ENCODE results near the gene CCDC7.
"Not testable (repeated sequence)": the region's sequence is repeated elsewhere in the genome, so short reads cannot be mapped to it uniquely, and the experiment has no call there.

Gene CCDC7

DNA sequence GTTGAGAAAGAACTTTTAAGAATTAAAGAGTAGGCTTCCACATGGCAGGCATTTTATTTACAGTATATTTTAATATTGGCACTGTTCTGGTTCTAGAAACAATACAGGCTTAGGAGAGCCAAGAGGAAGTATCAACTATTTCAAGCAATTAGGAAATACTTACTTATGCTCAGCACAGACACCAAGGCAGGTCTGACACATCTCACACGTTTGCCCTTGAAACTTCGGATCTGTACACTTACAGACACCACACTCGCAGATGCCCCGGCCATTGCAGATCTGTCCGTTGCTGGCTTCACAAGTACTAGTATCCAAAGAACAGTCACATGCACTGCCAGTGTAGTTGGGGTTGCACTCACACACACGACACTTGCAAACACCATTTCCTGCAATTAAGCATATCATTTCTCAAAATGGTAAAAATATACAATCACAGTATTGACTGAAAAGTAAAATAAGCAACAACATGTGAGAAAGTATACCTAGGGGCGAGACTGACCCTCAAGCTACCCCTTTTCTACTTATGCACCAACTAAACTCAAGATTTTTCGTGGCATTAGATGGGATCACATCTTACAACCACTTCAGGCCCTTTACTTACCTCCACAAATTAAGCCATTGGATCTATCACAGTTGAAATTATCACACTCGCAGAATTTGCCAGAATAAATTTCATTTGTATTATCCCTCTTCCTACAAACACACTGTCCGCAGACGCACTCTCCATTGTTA, 465.5 kb downstream of the CCDC7 start:
- H3K27ac ChIP-seq = no peak overlapping the region
- TF ChIP-seq CTCF (conservative IDR thresholded peaks at IDR 0.05) = no peak

GRCh38 chr10:32917817-32918216, 471.9 kb downstream of the CCDC7 start:
- H3K27ac ChIP-seq = not testable (repeated sequence)

DNA sequence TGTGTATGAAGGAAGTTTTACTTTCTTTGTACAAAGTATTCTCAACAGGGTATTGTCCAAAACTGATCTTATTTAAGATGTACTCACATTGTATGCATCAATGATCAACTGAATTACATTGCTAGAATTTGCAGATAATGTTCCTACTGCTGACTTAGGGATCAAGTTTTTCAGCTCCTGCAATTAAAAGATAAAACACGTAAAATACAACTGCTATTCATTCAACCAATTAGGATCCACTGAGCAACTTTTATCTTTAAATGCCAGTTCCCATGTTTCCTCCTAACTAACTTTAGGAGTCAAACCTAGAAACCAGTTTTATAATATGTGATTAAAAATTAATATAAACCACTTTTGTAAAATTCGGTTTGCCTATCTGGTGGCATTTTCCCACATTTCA, 476.2 kb downstream of the CCDC7 start:
- no peak overlapping the region for H3K27ac ChIP-seq
- TF ChIP-seq CTCF (conservative IDR thresholded peaks at IDR 0.05) = no peak

GRCh38 chr10:32923134-32923533, 477.2 kb downstream of the CCDC7 start:
- TF ChIP-seq CTCF (conservative IDR thresholded peaks at IDR 0.05) = no peak
- H3K27ac ChIP-seq = no peak overlapping the region

DNA sequence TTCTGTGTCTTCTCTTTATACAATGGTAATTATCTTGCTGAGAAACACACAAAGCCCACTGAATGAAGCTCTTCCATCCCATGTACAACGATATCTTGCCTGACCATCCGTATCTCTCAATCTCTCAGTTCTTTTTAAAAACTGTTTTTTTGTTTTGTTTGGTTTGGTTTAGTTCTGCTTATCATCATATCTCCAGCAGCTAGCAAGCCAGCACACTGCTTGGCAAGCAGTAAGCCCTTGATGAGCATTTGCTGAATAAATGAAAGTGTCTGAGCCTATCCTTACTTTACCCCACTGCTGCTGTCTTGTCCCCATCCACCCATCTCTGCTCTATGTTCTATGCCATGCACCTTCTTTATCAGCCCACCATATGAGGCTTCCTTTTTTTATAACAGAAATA, 477.9 kb downstream of the CCDC7 start:
- no peak for TF ChIP-seq CTCF (conservative IDR thresholded peaks at IDR 0.05)
- no peak overlapping the region for H3K27ac ChIP-seq

Data from VCaP (cell line).